T-helper 17 cell (primary cell): ENCODE results near the gene KCNK1. TPM values are rescaled to one million over a fixed set of nuclear protein-coding genes. Genes with fewer than 3 reads are reported as not detected.

Source experiments
- ATAC-seq: fragments of 150-1000 bp; cut with Tn5 transposase; 2 replicates; pipeline ENCODE4 v1.10.0; 2021; ENCODE audit warnings: mild to moderate bottlenecking, moderate library complexity
- DNase-seq, 3 donors: peaks; one replicate each; pipeline versions ENCODE4 v3.0.0 to v3.0.0-alpha.2; 2020 to 2021
- H3K9me3 ChIP-seq: one replicate; pipeline ENCODE4 v1.7.0; 2013; ENCODE audit warnings: low read length, mild to moderate bottlenecking; ENCODE audit not compliant: control insufficient read depth, poor library complexity, severe bottlenecking
- H3K27ac Mint-ChIP-seq: one replicate; pipeline ENCODE4 v1.8.0; 2022; ENCODE audit warnings: mild to moderate bottlenecking, moderate library complexity, mixed read lengths
- H3K27me3 Mint-ChIP-seq: one replicate; pipeline ENCODE4 v1.8.0; 2022; ENCODE audit warnings: mixed read lengths
- H3K36me3 Mint-ChIP-seq: one replicate; pipeline ENCODE4 v1.8.0; 2022; ENCODE audit warnings: low read depth, mixed read lengths
- H3K4me1 Mint-ChIP-seq: one replicate; pipeline ENCODE4 v1.8.0; 2022; ENCODE audit warnings: mild to moderate bottlenecking, mixed read lengths
- H3K4me3 Mint-ChIP-seq: one replicate; pipeline ENCODE4 v1.8.0; 2022; ENCODE audit warnings: mild to moderate bottlenecking, moderate library complexity, mixed read lengths
- total RNA-seq, 4 donors: library from RNA in 2 of 4; stranded (reverse) in 2 of 4; gene quantifications; one replicate each; pipeline ENCODE4 v1.2.3 and lab custom pipeline; 2022 to 2026

KCNK1 gene
- total RNA-seq, 2 donors from 2014 or later, result 0.73 TPM; not detected in 1

DNA sequence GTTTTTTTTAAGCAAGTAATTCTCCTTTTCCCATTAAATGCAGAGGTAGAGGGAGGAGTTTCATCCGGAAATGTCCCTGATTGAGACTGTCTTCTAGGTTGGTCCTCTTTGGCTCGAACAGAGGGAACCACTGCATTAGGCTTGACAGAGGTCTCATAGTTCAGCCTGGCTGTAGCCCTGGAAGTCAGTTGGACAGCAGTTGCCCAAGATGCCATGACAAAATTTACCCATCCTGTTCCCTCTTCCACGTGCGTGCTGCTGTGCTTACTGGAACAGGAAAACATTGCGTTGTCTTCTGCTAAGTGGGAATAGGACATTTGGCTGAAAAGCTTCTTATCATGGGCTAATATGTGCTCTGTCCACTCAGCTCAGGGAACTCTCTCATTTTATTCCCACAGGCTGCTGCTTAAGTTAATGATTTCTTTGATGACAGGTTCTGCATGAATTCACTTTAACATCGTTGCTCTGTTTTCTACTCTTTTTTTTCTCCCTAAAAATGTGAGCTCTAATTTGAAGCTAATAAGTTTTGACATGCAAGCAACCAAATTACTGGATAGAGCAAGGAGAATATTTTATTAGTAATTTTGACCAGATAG lies 18.0 kb downstream of the KCNK1 start:
- DNase-seq (no peak), ATAC-seq (no peak)
- peaks cover 22% of the 10 kb centered on the region for H3K27me3 Mint-ChIP-seq
- H3K27ac Mint-ChIP-seq, result no peak overlapping the region
- no peaks in the 10 kb centered on the region for H3K4me1 Mint-ChIP-seq
- H3K9me3 ChIP-seq, result no peaks in the 10 kb centered on the region
- no peak overlapping the region for H3K4me3 Mint-ChIP-seq
- peaks cover 6% of the 10 kb centered on the region for H3K36me3 Mint-ChIP-seq

DNA sequence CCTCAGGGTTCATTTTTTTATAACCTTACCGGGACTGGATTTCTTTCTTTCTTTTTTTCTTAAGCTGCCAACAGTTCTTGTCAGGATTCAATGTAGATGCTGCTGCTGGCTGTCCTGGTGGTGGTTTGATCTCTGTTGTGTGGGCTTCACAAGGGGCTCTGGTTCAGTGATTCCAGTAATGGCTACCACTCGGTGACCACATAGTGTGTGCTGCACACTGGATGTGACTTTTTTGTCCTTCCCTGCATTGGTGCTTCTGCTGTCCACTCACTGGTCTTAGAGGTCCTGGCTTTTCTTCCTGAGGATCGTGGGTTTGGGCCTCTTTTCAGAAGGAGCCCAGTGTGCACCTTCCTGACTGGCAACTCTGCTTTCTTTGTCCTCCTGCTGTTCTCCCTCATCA lies 18.5 kb downstream of the KCNK1 start:
- H3K4me1 Mint-ChIP-seq, result no peaks in the 10 kb centered on the region
- H3K27ac Mint-ChIP-seq, result no peak overlapping the region
- ATAC-seq, result no peak
- H3K36me3 Mint-ChIP-seq, result peaks cover 6% of the 10 kb centered on the region
- peaks cover 22% of the 10 kb centered on the region for H3K27me3 Mint-ChIP-seq
- no peak for DNase-seq
- no peaks in the 10 kb centered on the region for H3K9me3 ChIP-seq
- no peak overlapping the region for H3K4me3 Mint-ChIP-seq

DNA sequence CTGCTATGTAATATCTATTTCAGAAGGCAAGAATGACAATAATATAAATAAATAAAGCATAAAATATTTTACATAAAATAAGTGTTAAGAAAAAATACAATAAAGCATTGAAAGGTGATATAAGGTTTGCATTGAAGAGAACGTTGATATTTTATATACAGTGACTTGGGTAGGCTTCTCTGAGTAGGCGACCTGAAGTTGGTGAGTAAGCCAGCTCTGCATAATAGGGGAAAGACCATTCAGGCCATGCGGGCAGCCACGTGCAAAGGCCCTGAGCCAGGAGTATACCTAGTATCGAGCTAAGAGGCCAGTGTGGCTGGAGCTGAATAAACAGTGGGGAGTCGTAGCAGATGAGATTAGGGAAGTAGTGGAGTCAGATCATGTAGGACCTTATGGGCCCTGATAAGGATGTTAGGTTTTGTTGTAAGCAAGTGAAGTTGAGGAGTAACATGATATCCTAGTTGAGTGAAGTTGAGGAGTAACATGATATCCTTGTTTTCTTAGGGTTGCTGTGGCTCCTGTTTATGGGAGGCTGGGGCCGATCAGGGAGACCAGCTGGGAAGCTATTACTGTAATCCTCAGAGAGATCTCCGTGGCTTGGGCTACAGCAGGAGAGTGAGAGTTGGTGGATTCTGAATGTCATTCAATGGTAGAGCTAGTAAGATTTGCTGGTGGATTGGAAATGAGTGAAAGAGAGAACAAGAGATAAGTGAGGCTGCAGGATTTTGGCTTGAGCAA lies 22.0 kb downstream of the KCNK1 start:
- no peak overlapping the region for H3K27ac Mint-ChIP-seq
- peaks cover 3% of the 10 kb centered on the region for H3K36me3 Mint-ChIP-seq

DNA sequence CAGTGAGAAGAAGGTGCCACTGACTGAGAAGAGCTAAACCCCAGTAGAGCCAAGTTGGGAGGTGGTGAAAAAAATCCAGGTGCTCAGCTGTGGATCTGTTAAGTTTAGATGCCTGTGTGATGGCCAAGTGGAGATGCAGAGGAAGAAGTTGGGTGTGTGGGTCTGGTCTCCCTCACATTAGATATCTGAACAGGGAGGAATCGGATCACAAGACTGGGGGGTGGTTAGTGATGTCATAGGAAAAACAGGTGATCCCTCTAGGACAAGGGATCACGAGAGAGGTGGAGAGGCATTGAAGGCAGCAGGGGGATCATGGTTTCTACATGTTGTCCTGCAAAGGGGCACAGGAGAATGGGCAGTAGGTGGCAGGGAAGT lies 22.6 kb downstream of the KCNK1 start:
- no peak for ATAC-seq
- Mint-ChIP-seq H3K27ac (no peak overlapping the region), H3K36me3 (peaks cover 3% of the 10 kb centered on the region), H3K27me3 (peaks cover 15% of the 10 kb centered on the region), H3K4me1 (no peaks in the 10 kb centered on the region), H3K4me3 (no peak overlapping the region)
- no peak for DNase-seq
- no peaks in the 10 kb centered on the region for H3K9me3 ChIP-seq

More for the DNA sequence above, 22.0 kb downstream of the KCNK1 start:
- Mint-ChIP-seq H3K4me1 (no peaks in the 10 kb centered on the region), H3K27me3 (peaks cover 11% of the 10 kb centered on the region), H3K4me3 (no peak overlapping the region)
- DNase-seq (no peak), ATAC-seq (no peak)
- H3K9me3 ChIP-seq, result no peaks in the 10 kb centered on the region

DNA sequence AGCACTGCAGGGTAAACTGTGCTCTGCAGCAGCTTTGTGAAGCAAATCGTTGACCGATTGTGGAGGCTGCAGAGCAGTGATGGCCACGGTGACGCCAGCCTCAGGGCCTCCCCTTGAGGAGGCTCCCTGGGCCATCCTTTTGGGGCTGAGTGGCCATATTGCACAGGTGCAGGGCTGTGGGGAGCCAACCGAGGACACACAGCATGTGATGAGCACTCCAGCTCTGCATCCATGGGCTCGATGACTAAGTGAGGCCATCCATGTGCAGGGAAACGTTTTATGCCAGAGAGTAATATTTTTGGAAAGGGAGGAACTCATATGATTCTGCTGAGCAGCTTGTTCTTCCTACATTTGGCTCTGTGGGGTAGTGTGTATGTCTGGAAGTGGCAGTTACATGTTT lies 24.6 kb downstream of the KCNK1 start:
- no peak overlapping the region for H3K27ac Mint-ChIP-seq
- no peak for DNase-seq
- H3K9me3 ChIP-seq, result no peaks in the 10 kb centered on the region
- ATAC-seq, result no peak
- no peaks in the 10 kb centered on the region for H3K4me1 Mint-ChIP-seq
- no peak overlapping the region for H3K4me3 Mint-ChIP-seq
- peaks cover 3% of the 10 kb centered on the region for H3K36me3 Mint-ChIP-seq
- peaks cover 17% of the 10 kb centered on the region for H3K27me3 Mint-ChIP-seq

DNA sequence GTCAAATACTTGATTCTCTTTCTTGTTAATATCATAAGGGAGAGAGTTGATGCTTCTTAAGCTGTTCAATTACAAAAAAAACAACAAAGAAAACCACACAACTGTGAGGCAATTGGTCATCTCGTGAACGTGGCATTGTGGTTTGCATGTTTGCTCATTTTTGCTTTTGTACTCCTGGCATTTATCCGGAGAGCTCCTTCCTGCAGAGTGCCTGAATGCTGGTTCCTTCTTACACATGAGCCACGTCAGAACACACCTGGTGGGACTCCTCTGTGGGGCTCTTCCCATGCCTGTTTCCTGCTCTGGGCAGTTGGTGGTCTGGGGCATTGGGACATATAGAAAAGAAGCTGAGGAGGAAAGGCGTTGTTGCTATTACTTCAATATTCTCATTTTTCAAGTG lies 25.7 kb downstream of the KCNK1 start:
- no peak for DNase-seq
- H3K27ac Mint-ChIP-seq, result no peak overlapping the region
- no peak for ATAC-seq
- no peaks in the 10 kb centered on the region for H3K4me1 Mint-ChIP-seq
- H3K9me3 ChIP-seq, result no peaks in the 10 kb centered on the region
- H3K4me3 Mint-ChIP-seq, result no peak overlapping the region
- peaks cover 17% of the 10 kb centered on the region for H3K27me3 Mint-ChIP-seq
- peaks cover 3% of the 10 kb centered on the region for H3K36me3 Mint-ChIP-seq

DNA sequence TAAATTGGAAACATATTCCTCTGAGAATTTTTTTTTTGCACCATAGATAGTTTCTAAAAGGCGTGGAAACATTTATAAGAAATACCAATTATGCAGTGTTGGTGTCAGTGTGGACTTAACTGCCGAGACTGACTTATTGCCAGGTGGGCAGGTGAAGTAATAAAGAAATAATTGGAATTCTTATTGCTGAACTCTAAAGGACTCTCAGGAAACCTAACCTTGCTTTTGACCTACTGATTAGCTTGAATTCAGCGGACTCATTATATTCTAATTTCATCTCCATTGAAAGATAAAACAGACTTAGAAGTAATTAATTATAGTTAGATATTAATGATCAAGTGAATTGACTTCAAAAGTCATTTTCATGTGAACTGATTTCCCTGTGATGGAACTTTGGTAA lies 26.3 kb downstream of the KCNK1 start:
- no peaks in the 10 kb centered on the region for H3K4me1 Mint-ChIP-seq

DNA sequence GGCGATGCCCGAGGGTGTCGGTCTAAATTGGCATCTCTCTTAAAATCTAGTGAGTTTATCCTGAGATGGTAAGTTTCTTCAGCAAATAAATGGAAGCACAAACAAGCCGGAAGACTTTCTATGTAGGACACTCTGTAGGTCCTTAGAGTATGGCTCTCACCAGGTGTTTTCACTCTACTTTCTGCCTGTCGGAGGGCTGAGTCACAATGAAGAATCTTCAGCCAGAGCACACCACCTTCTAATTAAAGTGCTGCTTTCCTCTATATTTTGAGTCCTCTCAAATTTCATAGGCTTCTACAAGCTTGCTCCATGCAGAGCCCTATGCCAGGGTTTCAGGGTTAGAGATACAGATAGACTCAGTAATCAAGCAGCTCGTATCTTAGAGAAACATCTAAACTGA lies 27.1 kb downstream of the KCNK1 start:
- ATAC-seq (no peak), DNase-seq (no peak)
- peaks cover 16% of the 10 kb centered on the region for H3K27me3 Mint-ChIP-seq
- H3K36me3 Mint-ChIP-seq, result peaks cover 3% of the 10 kb centered on the region
- H3K27ac Mint-ChIP-seq, result no peak overlapping the region
- no peak overlapping the region for H3K4me3 Mint-ChIP-seq
- H3K9me3 ChIP-seq, result no peaks in the 10 kb centered on the region
- no peaks in the 10 kb centered on the region for H3K4me1 Mint-ChIP-seq

More for the DNA sequence above, 26.3 kb downstream of the KCNK1 start:
- ATAC-seq (no peak), DNase-seq (no peak)
- no peaks in the 10 kb centered on the region for H3K9me3 ChIP-seq
- Mint-ChIP-seq H3K27me3 (peaks cover 17% of the 10 kb centered on the region), H3K36me3 (peaks cover 3% of the 10 kb centered on the region), H3K4me3 (no peak overlapping the region), H3K27ac (no peak overlapping the region)

DNA sequence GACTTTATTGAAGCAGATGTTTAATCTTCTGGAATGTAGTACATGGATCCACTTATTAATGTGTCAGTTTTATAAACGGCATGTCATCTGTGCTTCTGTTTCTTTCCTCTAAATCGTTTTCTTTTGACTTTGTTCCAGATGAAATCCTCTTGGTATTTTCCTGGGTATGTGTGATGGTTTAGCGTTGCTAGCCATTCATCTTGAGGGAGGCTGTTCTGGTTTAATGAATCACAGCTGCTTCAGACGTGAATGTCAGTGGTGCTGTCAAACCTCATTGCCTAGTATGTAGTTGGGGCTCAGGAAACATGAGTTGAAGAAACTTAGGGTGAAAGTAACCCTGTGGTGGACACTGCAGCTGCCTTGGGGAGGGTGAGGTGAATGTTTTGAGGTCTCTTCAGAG lies 33.2 kb downstream of the KCNK1 start:
- no peak for DNase-seq
- no peaks in the 10 kb centered on the region for H3K27me3 Mint-ChIP-seq
- H3K36me3 Mint-ChIP-seq, result no peaks in the 10 kb centered on the region
- ATAC-seq, result no peak
- no peaks in the 10 kb centered on the region for H3K9me3 ChIP-seq
- H3K4me3 Mint-ChIP-seq, result no peak overlapping the region
- H3K4me1 Mint-ChIP-seq, result no peaks in the 10 kb centered on the region
- no peak overlapping the region for H3K27ac Mint-ChIP-seq

DNA sequence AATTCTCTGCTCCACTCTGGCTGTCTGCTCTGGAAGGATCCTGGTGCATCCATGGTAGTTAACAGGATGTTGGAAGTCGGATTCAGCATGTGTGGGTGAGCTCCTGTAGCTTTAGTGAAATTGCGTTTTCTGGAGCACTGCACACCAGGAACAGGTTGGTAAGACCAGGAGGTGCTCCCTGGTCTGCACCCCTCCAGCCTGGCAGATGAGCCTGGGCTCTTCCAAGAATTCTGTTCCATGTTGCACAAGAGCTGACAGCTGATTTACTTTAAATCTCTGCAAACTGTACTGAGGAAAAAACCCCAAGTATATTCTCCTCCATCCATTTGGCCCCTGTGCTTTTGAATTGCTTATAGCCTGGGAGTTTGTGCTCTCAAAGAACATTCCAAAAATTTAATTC lies 33.7 kb downstream of the KCNK1 start:
- H3K36me3 Mint-ChIP-seq, result no peaks in the 10 kb centered on the region

DNA sequence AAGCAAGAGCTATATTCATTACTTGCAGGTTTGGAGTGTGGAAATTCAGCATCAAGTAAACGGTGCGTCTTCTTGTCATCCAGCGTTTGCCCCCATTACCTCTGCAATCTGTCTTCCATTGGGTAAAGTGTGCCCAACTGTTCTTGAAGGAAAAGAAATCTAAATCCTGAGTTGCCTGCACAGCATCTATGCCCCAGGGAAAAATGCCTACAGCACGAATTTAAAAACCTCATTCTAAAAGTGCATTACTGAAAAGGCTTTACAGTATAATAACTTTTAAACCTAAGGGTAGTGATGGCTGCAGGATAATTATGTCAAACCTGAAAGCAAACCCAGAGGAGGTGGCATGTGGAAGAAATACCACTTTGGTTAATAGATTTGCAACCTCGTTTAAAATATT lies 37.2 kb downstream of the KCNK1 start:
- no peaks in the 10 kb centered on the region for H3K4me1 Mint-ChIP-seq
- no peaks in the 10 kb centered on the region for H3K36me3 Mint-ChIP-seq
- H3K27ac Mint-ChIP-seq, result no peak overlapping the region
- H3K27me3 Mint-ChIP-seq, result peaks cover 17% of the 10 kb centered on the region
- DNase-seq (no peak), ATAC-seq (no peak)
- no peaks in the 10 kb centered on the region for H3K9me3 ChIP-seq
- no peak overlapping the region for H3K4me3 Mint-ChIP-seq

More for the DNA sequence above, 33.7 kb downstream of the KCNK1 start:
- DNase-seq (no peak), ATAC-seq (no peak)
- H3K9me3 ChIP-seq, result no peaks in the 10 kb centered on the region
- H3K4me3 Mint-ChIP-seq, result no peak overlapping the region
- no peaks in the 10 kb centered on the region for H3K4me1 Mint-ChIP-seq
- no peaks in the 10 kb centered on the region for H3K27me3 Mint-ChIP-seq
- H3K27ac Mint-ChIP-seq, result no peak overlapping the region

DNA sequence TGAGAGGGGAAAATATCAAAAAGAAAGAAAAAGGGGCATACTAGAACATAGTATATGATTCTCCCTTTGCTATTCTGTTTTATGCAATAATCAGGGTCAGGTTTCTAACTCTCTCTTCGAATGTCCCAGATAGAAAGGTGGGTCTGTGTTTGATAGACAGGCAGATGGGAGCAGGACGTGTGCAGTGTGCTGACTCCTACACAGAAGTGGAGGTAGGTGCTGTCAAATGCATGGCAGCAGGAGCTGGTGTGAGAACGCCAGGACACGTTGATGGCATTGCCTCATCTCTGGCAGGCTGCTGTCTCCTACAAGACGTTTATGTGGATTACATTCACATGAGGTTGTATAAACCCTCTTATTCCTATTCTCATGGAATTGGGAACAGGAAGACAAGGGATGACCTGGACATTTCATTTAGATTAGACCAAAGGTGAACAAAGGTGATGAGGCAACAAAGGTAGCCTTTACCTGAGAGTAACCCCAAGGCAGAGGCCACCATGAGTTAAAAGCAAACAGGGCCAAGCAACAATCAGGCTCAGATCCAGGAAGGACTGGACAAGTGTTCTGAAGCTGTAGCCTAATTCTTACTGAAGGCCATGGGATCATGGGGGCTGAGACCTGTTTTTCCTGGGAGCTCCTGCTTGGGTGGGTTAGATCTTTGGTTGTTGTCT lies 37.8 kb downstream of the KCNK1 start:
- no peaks in the 10 kb centered on the region for H3K36me3 Mint-ChIP-seq
- DNase-seq (no peak), ATAC-seq (no peak)
- no peak overlapping the region for H3K27ac Mint-ChIP-seq
- H3K9me3 ChIP-seq, result no peaks in the 10 kb centered on the region
- no peak overlapping the region for H3K4me3 Mint-ChIP-seq
- H3K27me3 Mint-ChIP-seq, result peaks cover 17% of the 10 kb centered on the region
- H3K4me1 Mint-ChIP-seq, result no peaks in the 10 kb centered on the region

DNA sequence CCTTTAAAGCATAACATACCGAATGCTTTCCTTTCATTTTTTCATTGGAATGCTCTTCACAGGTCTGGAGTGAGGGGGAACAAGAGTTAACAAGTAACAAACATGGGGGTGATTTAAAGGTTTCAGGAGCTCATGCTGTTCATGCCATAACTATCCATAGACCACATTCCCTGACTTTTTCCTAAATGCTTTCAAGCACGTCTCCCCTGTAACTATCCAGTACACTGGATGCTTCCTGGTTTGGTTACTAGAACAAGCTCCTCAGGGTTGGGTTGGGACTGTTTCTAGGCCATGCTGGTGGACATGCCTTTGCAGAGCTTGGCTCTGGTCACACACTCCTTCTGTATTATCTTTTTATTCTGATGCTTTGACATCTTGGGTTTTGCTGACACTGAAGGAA lies 38.6 kb downstream of the KCNK1 start:
- H3K9me3 ChIP-seq, result no peaks in the 10 kb centered on the region
- no peaks in the 10 kb centered on the region for H3K36me3 Mint-ChIP-seq

More for the DNA sequence above, 38.6 kb downstream of the KCNK1 start:
- no peak overlapping the region for H3K4me3 Mint-ChIP-seq
- H3K27me3 Mint-ChIP-seq, result peaks cover 25% of the 10 kb centered on the region
- H3K27ac Mint-ChIP-seq, result no peak overlapping the region
- ATAC-seq, result no peak
- H3K4me1 Mint-ChIP-seq, result no peaks in the 10 kb centered on the region
- no peak for DNase-seq
